SHP77 (cell line): ENCODE data around the gene CTCF.

Experiments
- DNase-seq, 2 experiments: peaks; one replicate each; lab custom pipeline; 2025; lab: John Stamatoyannopoulos, UW

The CTCF gene

DNA sequence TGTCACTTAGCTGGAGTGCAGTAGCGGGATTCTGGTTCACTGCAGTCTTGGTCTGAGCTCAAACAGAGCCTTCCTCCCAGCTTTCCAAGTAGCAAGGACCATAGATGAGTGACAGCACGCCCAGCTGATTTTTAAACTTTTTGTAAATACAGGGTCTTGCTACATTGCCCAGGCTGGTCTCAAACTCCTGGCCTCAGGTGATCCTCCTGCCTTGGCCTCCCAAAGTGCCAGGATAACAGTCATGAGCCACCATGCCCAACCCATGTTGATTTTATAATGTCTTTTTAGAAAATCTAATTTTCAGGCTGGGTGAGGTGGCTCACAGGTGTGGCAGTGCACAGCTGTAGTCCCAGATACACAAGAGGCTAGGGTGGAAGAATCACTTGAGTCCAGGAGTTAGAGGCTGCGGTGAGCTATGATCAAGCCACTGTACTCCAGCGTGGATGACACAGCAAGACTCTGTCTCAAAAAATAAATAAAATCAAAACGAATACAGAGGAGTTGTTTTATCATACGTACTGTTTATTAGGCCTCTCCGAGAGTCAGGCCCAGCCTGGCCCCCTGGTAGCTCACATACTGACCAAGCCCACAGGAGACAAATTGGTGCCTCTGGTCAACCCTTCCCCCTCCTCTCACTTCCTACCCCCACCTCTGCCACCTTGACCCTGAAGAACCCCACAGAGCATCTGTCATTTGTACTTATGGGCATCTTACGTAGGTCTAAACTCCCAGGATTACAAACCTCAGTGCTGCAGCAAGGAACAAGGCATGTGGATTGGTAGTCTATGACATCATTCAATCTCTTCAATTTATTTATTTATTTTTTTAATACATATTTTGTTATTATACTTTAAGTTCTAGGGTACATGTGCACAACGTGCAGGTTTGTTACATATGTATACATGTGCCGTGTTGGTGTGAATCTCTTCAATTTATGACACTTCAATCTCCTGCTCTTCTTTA is 117.9 kb downstream of the CTCF start:
- no peak for DNase-seq

DNA sequence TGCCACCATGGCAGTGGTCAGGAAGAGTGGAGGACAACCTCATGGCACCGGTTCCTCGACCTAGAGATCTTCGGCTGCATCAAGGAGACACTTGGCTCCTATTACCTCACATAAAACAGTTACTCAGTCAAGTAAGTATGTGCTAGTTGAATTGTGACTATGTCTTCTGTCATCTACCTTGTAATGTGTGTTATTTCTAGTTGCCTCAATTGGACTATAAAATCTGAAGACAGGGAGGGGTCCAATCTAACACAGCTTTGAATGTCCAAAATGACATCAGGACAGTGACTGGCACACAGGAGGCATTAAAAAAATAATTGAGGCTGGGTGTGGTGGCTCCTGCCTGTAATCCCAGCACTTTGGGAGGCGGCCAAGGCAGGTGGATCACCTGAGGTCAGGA is 121.4 kb downstream of the CTCF start:
- no peak for DNase-seq

DNA sequence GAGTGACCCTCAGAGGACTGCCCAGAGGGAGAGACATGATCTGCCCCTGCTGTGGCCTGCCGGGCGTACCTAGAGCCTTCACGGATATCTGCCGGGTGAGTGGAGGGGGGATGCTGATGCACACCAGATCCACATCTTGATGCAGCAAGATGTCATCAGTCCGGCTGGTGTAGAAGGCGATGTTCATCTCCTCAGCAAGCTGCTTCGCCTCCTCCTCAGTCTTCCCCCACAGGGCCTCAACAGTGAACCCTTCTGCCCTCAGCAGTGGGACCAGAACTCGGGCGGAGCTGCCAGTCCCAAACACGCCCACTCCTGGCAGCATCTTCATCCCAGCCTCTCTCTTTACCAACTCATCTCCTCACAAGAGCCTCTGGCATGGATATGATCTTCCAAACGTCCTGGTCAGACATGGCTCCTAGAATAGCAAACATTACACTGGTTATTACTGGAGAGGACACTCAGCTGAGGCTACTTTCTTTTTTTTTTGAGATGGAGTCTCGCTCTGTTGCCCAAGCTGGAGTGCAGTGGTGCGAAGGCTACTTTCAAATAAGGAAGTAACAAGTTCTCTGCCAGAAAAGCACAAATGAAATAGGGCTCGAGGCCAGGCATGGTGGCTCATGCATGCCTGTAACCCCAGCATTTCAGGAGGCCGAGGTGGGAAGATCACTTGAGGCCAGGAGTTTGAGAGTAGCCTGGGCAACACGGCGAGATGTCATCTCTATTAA is 123.2 kb downstream of the CTCF start:
- no peak for DNase-seq
